A673 (cell line): Measurements from ENCODE around the gene CRYGN. TPM values are rescaled to one million over a fixed set of nuclear protein-coding genes. Genes with fewer than 3 reads are reported as not detected.

Experiments used
- BruUV-seq: library from RNA; stranded (reverse); fragments of 400-500 nt; replicated peaks from 2 replicates; lab custom pipeline; 2021; lab: Mats Ljungman, UMichigan
- CTCF ChIA-PET: fragments of 300-600 bp; sonication (Branson Sonifier 250); formaldehyde crosslinking; loops from one replicate; lab custom pipeline; 2022; ENCODE audit warnings: antibody characterized with exemption; lab: Charles Lee
- POLR2A ChIA-PET: fragments of 300-600 bp; sonication (Branson Sonifier 250); formaldehyde crosslinking; loops from one replicate; lab custom pipeline; 2022; ENCODE audit warnings: antibody characterized with exemption; ENCODE audit not compliant: low non-redundant PET; lab: Charles Lee
- DNase-seq: peaks from one replicate; pipeline ENCODE4 v3.0.0-alpha.2; 2015; ENCODE audit warnings: low spot score
- H3K27ac ChIP-seq: fragments of 200-600 bp; sonication (generic); 2 replicates; pipeline ENCODE4 v1.5.1; 2016; ENCODE audit warnings: mixed run types, low read depth, mild to moderate bottlenecking, mixed read lengths, antibody characterized with exemption, low read length; ENCODE audit not compliant: poor library complexity, severe bottlenecking
- H3K27me3 ChIP-seq: fragments of 200-600 bp; sonication (generic); replicated peaks from 2 replicates; pipeline ENCODE4 v1.6.1; 2017; ENCODE audit warnings: mixed run types, low read depth, mild to moderate bottlenecking, mixed read lengths, antibody characterized with exemption, low read length; ENCODE audit not compliant: insufficient read depth, poor library complexity
- H3K36me3 ChIP-seq: fragments of 200-600 bp; sonication (generic); 2 replicates; pipeline ENCODE4 v1.6.1; 2016; ENCODE audit warnings: mixed run types, mild to moderate bottlenecking, mixed read lengths, antibody characterized with exemption, low read length; ENCODE audit not compliant: insufficient read depth, poor library complexity, severe bottlenecking
- H3K4me1 ChIP-seq: fragments of 200-600 bp; sonication (generic); 2 replicates; pipeline ENCODE4 v1.6.1; 2017; ENCODE audit warnings: mixed run types, mild to moderate bottlenecking, mixed read lengths, antibody characterized with exemption, low read length; ENCODE audit not compliant: insufficient read depth, poor library complexity, severe bottlenecking
- H3K4me3 ChIP-seq: fragments of 200-600 bp; sonication (generic); 2 replicates; pipeline ENCODE4 v1.5.1; 2016; ENCODE audit warnings: low read depth, mixed run types, mild to moderate bottlenecking, mixed read lengths, low read length; ENCODE audit not compliant: poor library complexity, severe bottlenecking
- H3K9me3 ChIP-seq: fragments of 200-600 bp; sonication (generic); 2 replicates; pipeline ENCODE4 v1.6.1; 2016; ENCODE audit warnings: mixed run types, low read depth, mild to moderate bottlenecking, mixed read lengths, antibody characterized with exemption, low read length; ENCODE audit not compliant: poor library complexity, severe bottlenecking
- EZH2 ChIP-seq: fragments of 200-600 bp; sonication (generic); IDR thresholded peaks from 2 replicates; pipeline ENCODE4 v1.6.1; 2017; ENCODE audit warnings: borderline replicate concordance, low read depth, mild to moderate bottlenecking, mixed read lengths, antibody characterized with exemption, low read length; ENCODE audit not compliant: poor library complexity, severe bottlenecking
- intact Hi-C: fragments of 100-400 bp; cut with micrococcal nuclease; formaldehyde crosslinking; loops from one replicate; pipeline ENCODE4 v1.10.0; 2022; ENCODE audit not compliant: unreplicated experiment
- total RNA-seq: library from RNA; stranded (reverse); gene quantifications from 2 replicates; pipeline ENCODE4 v1.2.3, GENCODE V29; 2021
- TF ChIP-seq, protein P1 (sequence below): fragments of 300-800, 200-600 bp; sonication (generic); conservative IDR thresholded peaks from 2 replicates; pipeline ENCODE4 v1.5.1; 2017; ENCODE audit warnings: low read depth, mild to moderate bottlenecking, antibody characterized with exemption, low read length, moderate library complexity, mixed read lengths

Gene CRYGN
- total RNA-seq, 1 experiment from 2014 or later = 0.13 TPM

DNA sequence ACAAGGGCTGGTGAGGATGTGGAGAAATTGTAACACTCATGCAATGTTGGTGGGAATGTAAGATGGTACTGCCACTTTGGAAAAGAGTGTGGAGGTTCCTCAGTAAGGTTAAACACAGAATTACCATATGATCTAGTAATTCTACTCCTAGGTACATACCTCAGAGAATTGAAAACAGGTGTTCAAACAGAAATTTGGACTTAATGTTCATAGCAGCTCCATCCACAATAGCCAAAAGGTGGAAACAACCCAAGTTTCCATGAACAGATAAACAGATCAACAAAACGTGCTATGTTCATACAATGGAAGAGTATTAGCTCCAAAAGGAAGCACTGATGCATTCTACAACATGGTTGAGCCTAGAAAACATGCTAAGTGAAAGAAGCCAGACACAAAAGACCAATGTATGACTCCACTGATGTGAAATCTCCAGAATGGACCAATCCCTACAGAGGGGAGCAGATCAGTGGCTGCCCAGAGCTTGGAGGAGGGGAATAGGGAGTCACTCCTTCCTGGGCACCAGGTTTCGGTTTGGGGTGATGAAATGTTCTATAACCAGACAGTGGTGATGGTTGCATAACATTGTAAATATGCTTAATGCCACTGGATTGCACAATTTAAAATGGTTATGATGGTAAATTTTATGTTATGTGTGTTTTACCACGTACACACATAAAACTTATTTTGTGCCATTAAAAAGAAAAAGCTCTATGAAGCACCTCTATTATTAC, 24.4 kb downstream of the CRYGN start:
- CTCF ChIA-PET = no interaction called here

DNA sequence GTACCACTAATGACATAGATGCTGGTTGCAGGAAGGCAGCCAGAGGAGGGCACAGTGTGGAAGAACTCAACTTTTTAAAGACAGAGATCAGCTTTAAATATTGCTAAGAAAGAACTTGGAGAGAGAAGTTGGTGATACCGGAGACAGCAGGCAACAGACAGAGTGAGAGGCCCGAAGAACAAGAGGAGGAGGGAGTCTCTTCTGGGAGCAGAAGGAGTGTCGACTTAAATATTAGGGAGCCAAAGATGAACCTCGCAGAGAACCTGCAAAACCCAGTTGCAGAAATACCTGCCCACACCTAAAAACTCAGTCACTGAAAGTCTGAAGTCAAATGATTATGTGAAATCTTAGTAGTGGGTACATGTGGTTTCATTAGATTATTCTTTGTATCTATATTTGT, 26.7 kb downstream of the CRYGN start:
- Histone ChIP-seq H3K27me3 (peaks cover 50% of the 10 kb centered on the region), H3K9me3 (no peaks in the 10 kb centered on the region), H3K4me3 (no peak overlapping the region), H3K36me3 (no peaks in the 10 kb centered on the region), H3K4me1 (peaks cover 11% of the 10 kb centered on the region), H3K27ac (no peak overlapping the region)
- no TSS peak for BruUV-seq
- TF ChIP-seq, protein P1, sequence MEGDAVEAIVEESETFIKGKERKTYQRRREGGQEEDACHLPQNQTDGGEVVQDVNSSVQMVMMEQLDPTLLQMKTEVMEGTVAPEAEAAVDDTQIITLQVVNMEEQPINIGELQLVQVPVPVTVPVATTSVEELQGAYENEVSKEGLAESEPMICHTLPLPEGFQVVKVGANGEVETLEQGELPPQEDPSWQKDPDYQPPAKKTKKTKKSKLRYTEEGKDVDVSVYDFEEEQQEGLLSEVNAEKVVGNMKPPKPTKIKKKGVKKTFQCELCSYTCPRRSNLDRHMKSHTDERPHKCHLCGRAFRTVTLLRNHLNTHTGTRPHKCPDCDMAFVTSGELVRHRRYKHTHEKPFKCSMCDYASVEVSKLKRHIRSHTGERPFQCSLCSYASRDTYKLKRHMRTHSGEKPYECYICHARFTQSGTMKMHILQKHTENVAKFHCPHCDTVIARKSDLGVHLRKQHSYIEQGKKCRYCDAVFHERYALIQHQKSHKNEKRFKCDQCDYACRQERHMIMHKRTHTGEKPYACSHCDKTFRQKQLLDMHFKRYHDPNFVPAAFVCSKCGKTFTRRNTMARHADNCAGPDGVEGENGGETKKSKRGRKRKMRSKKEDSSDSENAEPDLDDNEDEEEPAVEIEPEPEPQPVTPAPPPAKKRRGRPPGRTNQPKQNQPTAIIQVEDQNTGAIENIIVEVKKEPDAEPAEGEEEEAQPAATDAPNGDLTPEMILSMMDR = no peak
- no peak for TF ChIP-seq EZH2
- intact Hi-C loops = no loop called here
- no peak for DNase-seq
- ChIA-PET CTCF (no interaction called here), POLR2A (no interaction called here)

More for the DNA sequence above, 24.4 kb downstream of the CRYGN start:
- BruUV-seq = no TSS peak
- DNase-seq = no peak
- POLR2A ChIA-PET = no interaction called here
- no peak overlapping the region for H3K4me3 ChIP-seq
- intact Hi-C loops = no loop called here
- no peaks in the 10 kb centered on the region for H3K9me3 ChIP-seq
- no peak for TF ChIP-seq EZH2
- TF ChIP-seq, protein P1 = no peak
- H3K27ac ChIP-seq = no peak overlapping the region
- no peaks in the 10 kb centered on the region for H3K36me3 ChIP-seq
- H3K27me3 ChIP-seq = peaks cover 29% of the 10 kb centered on the region
- H3K4me1 ChIP-seq = peaks cover under 1% of the 10 kb centered on the region

DNA sequence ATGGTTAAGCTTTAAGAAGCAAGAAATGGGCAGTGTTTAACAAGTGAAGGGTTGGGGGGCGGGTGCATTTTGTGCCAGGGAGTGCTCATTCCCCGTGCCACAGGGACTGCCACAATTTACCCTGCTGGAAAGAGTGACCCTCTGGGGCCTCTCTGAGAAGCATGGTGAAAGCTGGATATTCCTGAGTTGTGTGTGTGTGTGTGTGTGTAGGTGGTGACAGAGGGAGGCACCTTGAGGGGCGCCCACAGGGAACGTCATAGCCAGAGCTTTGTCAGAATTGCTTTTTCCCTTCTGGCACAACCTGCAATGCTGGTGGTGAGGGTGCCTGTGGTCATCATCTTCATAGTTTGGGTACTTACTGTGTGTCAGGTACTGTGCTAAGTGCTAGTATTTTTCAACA, 27.6 kb downstream of the CRYGN start:
- no peak for TF ChIP-seq EZH2
- TF ChIP-seq, protein P1 = no peak
- H3K9me3 ChIP-seq = no peaks in the 10 kb centered on the region
- CTCF ChIA-PET = no interaction called here
- intact Hi-C loops = no loop called here
- POLR2A ChIA-PET = no interaction called here
- no TSS peak for BruUV-seq
- no peak overlapping the region for H3K27ac ChIP-seq
- no peak for DNase-seq
- no peak overlapping the region for H3K4me3 ChIP-seq
- peaks cover 50% of the 10 kb centered on the region for H3K27me3 ChIP-seq
- no peaks in the 10 kb centered on the region for H3K36me3 ChIP-seq
- peaks cover 11% of the 10 kb centered on the region for H3K4me1 ChIP-seq
